GM12891 (cell line): ENCODE results near the gene GAST.

ENCODE experiments used
- PAX5 ChIP-seq: IDR thresholded peaks from 2 replicates; pipeline ENCODE4 v1.6.1; 2011; ENCODE audit warnings: low read length, moderate library complexity, mild to moderate bottlenecking; ENCODE audit not compliant: insufficient read depth, severe bottlenecking
- POLR2A ChIP-seq: IDR thresholded peaks from 2 replicates; pipeline ENCODE4 v1.6.1; 2011; ENCODE audit warnings: low read depth, low read length, control low read depth
- POLR2AphosphoS5 ChIP-seq: IDR thresholded peaks from 2 replicates; pipeline ENCODE4 v1.6.1; 2011; ENCODE audit warnings: low read depth, low read length, control low read depth
- POU2F2 ChIP-seq: IDR thresholded peaks from 2 replicates; pipeline ENCODE4 v1.6.1; 2011; ENCODE audit warnings: low read depth, mild to moderate bottlenecking, control low read depth, low read length, moderate library complexity
- SPI1 ChIP-seq: IDR thresholded peaks from 2 replicates; pipeline ENCODE4 v1.6.1; 2011; ENCODE audit warnings: low read depth, low read length, control low read depth
- TAF1 ChIP-seq: IDR thresholded peaks from 2 replicates; pipeline ENCODE4 v1.6.1; 2011; ENCODE audit warnings: low read depth, low read length, control low read depth

- TF ChIP-seq POU2F2: no peak
- no peak for TF ChIP-seq POLR2AphosphoS5
- no peak for TF ChIP-seq TAF1
- no peak for TF ChIP-seq POLR2A
- TF ChIP-seq SPI1: no peak
- TF ChIP-seq PAX5: no peak
Observed at GRCh38 chr17:41705271-41705991, 6.7 kb upstream of the GAST start.
